Measurements from ENCODE around the gene SCLY.
"Not testable (repeated sequence)": the region's sequence is repeated elsewhere in the genome, so short reads cannot be mapped to it uniquely, and the experiment has no call there.

Gene SCLY

GRCh38 chr2:238114851-238115660, 54.3 kb downstream of the SCLY start:
- no peak for DNase-seq

- DNase-seq, result not testable (repeated sequence)
Observed at GRCh38 chr2:238115709-238116108, 54.9 kb downstream of the SCLY start.

GRCh38 chr2:238116298-238117198, 55.7 kb downstream of the SCLY start:
- no peak for DNase-seq

GRCh38 chr2:238117199-238118154, 56.7 kb downstream of the SCLY start:
- no peak for DNase-seq

GRCh38 chr2:238119756-238120462, 59.1 kb downstream of the SCLY start:
- DNase-seq, result no peak

- DNase-seq, result no peak
Observed at GRCh38 chr2:238120463-238121298, 59.9 kb downstream of the SCLY start.

- no peak for DNase-seq
Observed at GRCh38 chr2:238121511-238122286, 60.9 kb downstream of the SCLY start.

GRCh38 chr2:238122287-238123217, 61.8 kb downstream of the SCLY start:
- no peak for DNase-seq

GRCh38 chr2:238123218-238123971, 62.6 kb downstream of the SCLY start:
- no peak for DNase-seq

GRCh38 chr2:238123991-238124470, 63.2 kb downstream of the SCLY start:
- no peak for DNase-seq

GRCh38 chr2:238124488-238125126, 63.8 kb downstream of the SCLY start:
- DNase-seq, result no peak

GRCh38 chr2:238125127-238125885, 64.5 kb downstream of the SCLY start:
- DNase-seq, result no peak

- DNase-seq, result no peak
Observed at GRCh38 chr2:238126338-238126737, 65.5 kb downstream of the SCLY start.

GRCh38 chr2:238126775-238127164, 66.0 kb downstream of the SCLY start:
- no peak for DNase-seq

GRCh38 chr2:238127165-238128060, 66.6 kb downstream of the SCLY start:
- DNase-seq, result peak; percentile 75

- no peak for DNase-seq
Observed at GRCh38 chr2:238128061-238128440, 67.2 kb downstream of the SCLY start.

All from right forelimb (tissue), 1 donor.